Neural cell (in vitro differentiated cells): ENCODE measurements around the gene PCNX2. TPM values are rescaled to one million over a fixed set of nuclear protein-coding genes. Genes with fewer than 3 reads are reported as not detected.

Experiments
- H2AFZ ChIP-seq: fragments of 200-600, 300-800 bp; sonication (generic), shearing (Covaris generic); 2 replicates; pipeline ENCODE4 v1.6.0; 2014; ENCODE audit warnings: low read depth, mild to moderate bottlenecking, antibody characterized with exemption, low read length, moderate library complexity
- H3F3A ChIP-seq: fragments of 200-600 bp; shearing (Covaris generic); 2 replicates; pipeline ENCODE4 v1.6.1; 2016; ENCODE audit warnings: mild to moderate bottlenecking, moderate library complexity, mixed read lengths, antibody characterized with exemption, low read length; ENCODE audit not compliant: insufficient read depth, poor library complexity, severe bottlenecking
- H3K27ac ChIP-seq: fragments of 200-600, 300-800 bp; sonication (generic), shearing (Covaris generic); 2 replicates; pipeline ENCODE4 v1.5.1; 2014; ENCODE audit warnings: mild to moderate bottlenecking, low read length, moderate library complexity
- H3K27me3 ChIP-seq: fragments of 300-800, 200-600 bp; sonication (generic), shearing (Covaris generic); 2 replicates; pipeline ENCODE4 v1.6.0; 2014; ENCODE audit warnings: mild to moderate bottlenecking, low read depth, low read length, moderate library complexity; ENCODE audit not compliant: insufficient read depth
- H3K36me3 ChIP-seq: fragments of 300-800, 200-600 bp; sonication (generic), shearing (Covaris generic); 2 replicates; pipeline ENCODE4 v1.5.1; 2014; ENCODE audit warnings: mild to moderate bottlenecking, antibody characterized with exemption, low read length, moderate library complexity; ENCODE audit not compliant: insufficient read depth
- H3K4me2 ChIP-seq: fragments of 300-800, 200-600 bp; sonication (generic), shearing (Covaris generic); 2 replicates; pipeline ENCODE4 v1.6.0; 2014; ENCODE audit warnings: mild to moderate bottlenecking, low read length
- H3K4me3 ChIP-seq: fragments of 300-800, 200-600 bp; sonication (generic), shearing (Covaris generic); 2 replicates; pipeline ENCODE4 v1.5.1; 2014; ENCODE audit warnings: mild to moderate bottlenecking, low read length, moderate library complexity
- H3K79me2 ChIP-seq: fragments of 200-600 bp; shearing (Covaris generic); replicated peaks from 2 replicates; pipeline ENCODE4 v1.6.0; 2014; ENCODE audit warnings: mild to moderate bottlenecking, low read length, moderate library complexity; ENCODE audit not compliant: insufficient read depth
- H3K9ac ChIP-seq: fragments of 300-800, 200-600 bp; sonication (generic), shearing (Covaris generic); 2 replicates; pipeline ENCODE4 v1.6.1; 2016; ENCODE audit warnings: mild to moderate bottlenecking, low read length, mixed read lengths
- H3K9me2 ChIP-seq: fragments of 200-600 bp; shearing (Covaris generic); 2 replicates; pipeline ENCODE4 v1.6.1; 2016; ENCODE audit warnings: mild to moderate bottlenecking, low read length, mixed read lengths; ENCODE audit not compliant: insufficient read depth
- H3K9me3 ChIP-seq: fragments of 200-600, 300-800 bp; sonication (generic), shearing (Covaris generic); 2 replicates; pipeline ENCODE4 v1.6.1; 2016; ENCODE audit warnings: mild to moderate bottlenecking, mixed run types, low read length, moderate library complexity, mixed read lengths
- H4K20me1 ChIP-seq: fragments of 200-600 bp; shearing (Covaris generic); 2 replicates; pipeline ENCODE4 v1.6.1; 2016; ENCODE audit warnings: mild to moderate bottlenecking, mixed run types; ENCODE audit not compliant: insufficient read depth
- CTCF ChIP-seq: fragments of 450-650 bp; IDR thresholded peaks from 2 replicates; pipeline ENCODE4 v1.5.1; 2014; ENCODE audit warnings: antibody characterized with exemption, mild to moderate bottlenecking, moderate library complexity; ENCODE audit not compliant: poor library complexity, severe bottlenecking
- EP300 ChIP-seq: fragments of 450-650 bp; conservative IDR thresholded peaks from 2 replicates; pipeline ENCODE4 v1.6.1; 2014; ENCODE audit warnings: antibody characterized with exemption, mild to moderate bottlenecking, moderate library complexity; ENCODE audit not compliant: poor library complexity, severe bottlenecking
- EZH2 ChIP-seq: fragments of 200-600, 300-800 bp; shearing (Covaris generic), sonication (generic); IDR thresholded peaks from 2 replicates; pipeline ENCODE4 v1.6.1; 2014; ENCODE audit warnings: antibody characterized with exemption, low read length, borderline replicate concordance, mild to moderate bottlenecking; ENCODE audit not compliant: insufficient read depth, poor library complexity, severe bottlenecking
- MXI1 ChIP-seq: fragments of 450-650 bp; conservative IDR thresholded peaks from 2 replicates; pipeline ENCODE4 v1.6.1; 2014; ENCODE audit warnings: antibody characterized with exemption, mild to moderate bottlenecking; ENCODE audit not compliant: poor library complexity, severe bottlenecking
- POLR2AphosphoS5 ChIP-seq: IDR thresholded peaks from 2 replicates; pipeline ENCODE4 v1.6.1; 2012
- RAD21 ChIP-seq: fragments of 450-650 bp; conservative IDR thresholded peaks from 2 replicates; pipeline ENCODE4 v1.6.1; 2014; ENCODE audit warnings: antibody characterized with exemption, mild to moderate bottlenecking, moderate library complexity
- REST ChIP-seq: IDR thresholded peaks from 2 replicates; pipeline ENCODE4 v1.6.1; 2012; ENCODE audit warnings: borderline replicate concordance
- SMC3 ChIP-seq: fragments of 450-650 bp; conservative IDR thresholded peaks from 2 replicates; pipeline ENCODE4 v1.6.1; 2014; ENCODE audit warnings: antibody characterized with exemption, mild to moderate bottlenecking, moderate library complexity; ENCODE audit not compliant: poor library complexity
- TAF1 ChIP-seq: IDR thresholded peaks from 2 replicates; pipeline ENCODE4 v1.6.1; 2012; ENCODE audit warnings: low read depth
- polyA plus RNA-seq: library from polyadenylated mRNA; depleted of rRNA; stranded (reverse); fragments of >200 nt; gene quantifications from 2 replicates; pipeline ENCODE4 v1.2.3, GENCODE V29; 2014

The PCNX2 gene
- polyA plus RNA-seq, 1 donor from 2014 or later: 17.2 TPM

GRCh38 chr1:233086961-233087881 is 208.3 kb downstream of the PCNX2 start:
- Histone ChIP-seq H3K36me3 (no peaks in the 10 kb centered on the region), H3F3A (no peaks in the 10 kb centered on the region), H3K4me3 (no peak overlapping the region), H3K79me2 (no peaks in the 10 kb centered on the region), H3K27me3 (no peaks in the 10 kb centered on the region), H3K9ac (no peak overlapping the region), H3K4me2 (no peak overlapping the region), H3K9me2 (no peaks in the 10 kb centered on the region), H3K27ac (no peak overlapping the region), H3K9me3 (no peaks in the 10 kb centered on the region), H2AFZ (no peak overlapping the region), H4K20me1 (no peaks in the 10 kb centered on the region)
- TF ChIP-seq SMC3 (no peak), MXI1 (no peak), EP300 (no peak), TAF1 (no peak), CTCF (no peak), RAD21 (no peak), POLR2AphosphoS5 (no peak), EZH2 (no peak), REST (no peak)

- Histone ChIP-seq H4K20me1 (no peaks in the 10 kb centered on the region), H3K36me3 (no peaks in the 10 kb centered on the region)
- TF ChIP-seq EP300 (no peak), RAD21 (no peak), TAF1 (no peak), POLR2AphosphoS5 (no peak), REST (no peak)
Measured at GRCh38 chr1:233085566-233085965, 210.0 kb downstream of the PCNX2 start.

More at GRCh38 chr1:233085566-233085965, 210.0 kb downstream of the PCNX2 start:
- H3F3A ChIP-seq: no peaks in the 10 kb centered on the region
- no peak overlapping the region for H2AFZ ChIP-seq
- no peaks in the 10 kb centered on the region for H3K79me2 ChIP-seq
- H3K4me3 ChIP-seq: no peak overlapping the region
- H3K27me3 ChIP-seq: no peaks in the 10 kb centered on the region
- no peak overlapping the region for H3K9ac ChIP-seq
- no peaks in the 10 kb centered on the region for H3K9me2 ChIP-seq
- H3K4me2 ChIP-seq: no peak overlapping the region
- no peak overlapping the region for H3K27ac ChIP-seq
- no peaks in the 10 kb centered on the region for H3K9me3 ChIP-seq
